HUES48 (cell line): ENCODE data around the gene HPD.
A peak's percentile ranks its signal among the peaks of the same experiment; 100 is the strongest.

Experiments
- H3K27ac ChIP-seq: one replicate; pipeline ENCODE4 v1.7.0; 2013; ENCODE audit warnings: low read depth, low read length, inconsistent platforms
- H3K27me3 ChIP-seq: 2 replicates; pipeline ENCODE4 v1.6.1; 2013; ENCODE audit warnings: mild to moderate bottlenecking, low read length; ENCODE audit not compliant: control insufficient read depth, insufficient read depth
- H3K36me3 ChIP-seq: 2 replicates; pipeline ENCODE4 v1.6.1; 2013; ENCODE audit warnings: low read length; ENCODE audit not compliant: control insufficient read depth, insufficient read depth
- H3K4me1 ChIP-seq: 2 replicates; pipeline ENCODE4 v1.6.1; 2013; ENCODE audit warnings: mild to moderate bottlenecking, low read length; ENCODE audit not compliant: control insufficient read depth, insufficient read depth
- H3K4me3 ChIP-seq: 2 replicates; pipeline ENCODE4 v1.5.1; 2013; ENCODE audit warnings: mild to moderate bottlenecking, low read depth, low read length
- H3K9ac ChIP-seq: 2 replicates; pipeline ENCODE4 v1.6.1; 2013; ENCODE audit warnings: mild to moderate bottlenecking, low read depth, low read length, moderate library complexity
- H3K9me3 ChIP-seq: 2 replicates; pipeline ENCODE4 v1.6.1; 2013; ENCODE audit warnings: low read length; ENCODE audit not compliant: control insufficient read depth, insufficient read depth

The HPD gene

GRCh38 chr12:121839993-121840761 lies 18.5 kb downstream of the HPD start:
- Histone ChIP-seq H3K36me3 (no peaks in the 10 kb centered on the region), H3K9ac (peak overlapping the region; percentile 79), H3K27ac (peak overlapping the region; percentile 84), H3K9me3 (no peaks in the 10 kb centered on the region), H3K4me3 (peak overlapping the region; percentile 96), H3K27me3 (no peaks in the 10 kb centered on the region), H3K4me1 (no peaks in the 10 kb centered on the region)

GRCh38 chr12:121839106-121839992 lies 19.3 kb downstream of the HPD start:
- Histone ChIP-seq H3K4me1 (no peaks in the 10 kb centered on the region), H3K4me3 (peak overlapping the region; percentile 96), H3K36me3 (no peaks in the 10 kb centered on the region), H3K27ac (peak overlapping the region; percentile 84), H3K9ac (peak overlapping the region; percentile 79), H3K27me3 (no peaks in the 10 kb centered on the region), H3K9me3 (no peaks in the 10 kb centered on the region)

- H3K9ac ChIP-seq: no peak overlapping the region
- H3K4me3 ChIP-seq: no peak overlapping the region
- H3K27ac ChIP-seq: no peak overlapping the region
- no peaks in the 10 kb centered on the region for H3K36me3 ChIP-seq
- no peaks in the 10 kb centered on the region for H3K27me3 ChIP-seq
- H3K4me1 ChIP-seq: no peaks in the 10 kb centered on the region
- no peaks in the 10 kb centered on the region for H3K9me3 ChIP-seq
These were observed 20.5 kb downstream of the HPD start for GRCh38 chr12:121838126-121838525.

- no peak overlapping the region for H3K9ac ChIP-seq
- H3K9me3 ChIP-seq: no peaks in the 10 kb centered on the region
- no peaks in the 10 kb centered on the region for H3K27me3 ChIP-seq
- H3K27ac ChIP-seq: no peak overlapping the region
- no peaks in the 10 kb centered on the region for H3K36me3 ChIP-seq
- H3K4me3 ChIP-seq: no peak overlapping the region
- no peaks in the 10 kb centered on the region for H3K4me1 ChIP-seq
These were observed 21.0 kb downstream of the HPD start for GRCh38 chr12:121837680-121838079.

GRCh38 chr12:121831571-121832245 lies 27.0 kb downstream of the HPD start:
- H3K4me3 ChIP-seq: no peak overlapping the region
- no peak overlapping the region for H3K9ac ChIP-seq
- peaks cover 50% of the 10 kb centered on the region for H3K36me3 ChIP-seq
- no peak overlapping the region for H3K27ac ChIP-seq
- no peaks in the 10 kb centered on the region for H3K27me3 ChIP-seq
- H3K9me3 ChIP-seq: no peaks in the 10 kb centered on the region
- no peaks in the 10 kb centered on the region for H3K4me1 ChIP-seq

- no peak overlapping the region for H3K9ac ChIP-seq
- H3K27me3 ChIP-seq: no peaks in the 10 kb centered on the region
- peaks cover 56% of the 10 kb centered on the region for H3K36me3 ChIP-seq
- H3K27ac ChIP-seq: no peak overlapping the region
- no peak overlapping the region for H3K4me3 ChIP-seq
- H3K4me1 ChIP-seq: no peaks in the 10 kb centered on the region
- no peaks in the 10 kb centered on the region for H3K9me3 ChIP-seq
These were observed 27.9 kb downstream of the HPD start for GRCh38 chr12:121830588-121831265.

- Histone ChIP-seq H3K36me3 (peaks cover 57% of the 10 kb centered on the region), H3K9ac (no peak overlapping the region), H3K27ac (no peak overlapping the region), H3K4me1 (no peaks in the 10 kb centered on the region), H3K27me3 (no peaks in the 10 kb centered on the region), H3K4me3 (no peak overlapping the region), H3K9me3 (no peaks in the 10 kb centered on the region)
These were observed 28.5 kb downstream of the HPD start for GRCh38 chr12:121830134-121830533.

- Histone ChIP-seq H3K9me3 (no peaks in the 10 kb centered on the region), H3K27me3 (no peaks in the 10 kb centered on the region), H3K9ac (no peak overlapping the region), H3K27ac (no peak overlapping the region), H3K36me3 (peaks cover 59% of the 10 kb centered on the region), H3K4me1 (no peaks in the 10 kb centered on the region), H3K4me3 (no peak overlapping the region)
These were observed 29.3 kb downstream of the HPD start for GRCh38 chr12:121829250-121829918.

- Histone ChIP-seq H3K9ac (no peak overlapping the region), H3K27me3 (no peaks in the 10 kb centered on the region), H3K36me3 (peaks cover 64% of the 10 kb centered on the region), H3K4me3 (no peak overlapping the region), H3K27ac (no peak overlapping the region), H3K4me1 (no peaks in the 10 kb centered on the region), H3K9me3 (no peaks in the 10 kb centered on the region)
These were observed 29.8 kb downstream of the HPD start for GRCh38 chr12:121828826-121829225.

GRCh38 chr12:121828306-121828705 lies 30.4 kb downstream of the HPD start:
- Histone ChIP-seq H3K36me3 (peaks cover 69% of the 10 kb centered on the region), H3K4me3 (no peak overlapping the region), H3K9me3 (no peaks in the 10 kb centered on the region), H3K27me3 (no peaks in the 10 kb centered on the region), H3K4me1 (no peaks in the 10 kb centered on the region), H3K9ac (no peak overlapping the region), H3K27ac (no peak overlapping the region)
